Measurements from ENCODE around the gene DOCK3.

Gene DOCK3

DNA sequence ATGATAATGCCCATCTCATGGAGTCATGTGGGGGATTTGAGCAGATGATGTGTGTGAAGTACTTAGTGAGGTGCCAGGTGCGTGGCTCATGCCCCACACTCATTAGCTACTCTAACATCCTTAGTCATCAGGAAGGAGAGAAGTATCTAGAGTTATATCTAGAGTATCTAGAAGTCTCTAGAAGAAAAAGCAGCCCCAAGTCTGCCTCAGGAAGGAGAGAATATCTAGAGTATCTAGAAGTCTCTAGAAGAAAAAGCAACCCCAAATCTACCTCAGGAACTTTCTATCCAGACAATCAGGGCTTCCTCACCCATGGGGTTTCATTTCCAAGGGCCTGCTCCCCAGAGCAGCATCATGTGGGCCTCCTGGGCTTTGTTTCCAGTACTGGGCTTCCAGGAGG, 24.7 kb upstream of the DOCK3 start:
- TF ChIP-seq, protein P1, sequence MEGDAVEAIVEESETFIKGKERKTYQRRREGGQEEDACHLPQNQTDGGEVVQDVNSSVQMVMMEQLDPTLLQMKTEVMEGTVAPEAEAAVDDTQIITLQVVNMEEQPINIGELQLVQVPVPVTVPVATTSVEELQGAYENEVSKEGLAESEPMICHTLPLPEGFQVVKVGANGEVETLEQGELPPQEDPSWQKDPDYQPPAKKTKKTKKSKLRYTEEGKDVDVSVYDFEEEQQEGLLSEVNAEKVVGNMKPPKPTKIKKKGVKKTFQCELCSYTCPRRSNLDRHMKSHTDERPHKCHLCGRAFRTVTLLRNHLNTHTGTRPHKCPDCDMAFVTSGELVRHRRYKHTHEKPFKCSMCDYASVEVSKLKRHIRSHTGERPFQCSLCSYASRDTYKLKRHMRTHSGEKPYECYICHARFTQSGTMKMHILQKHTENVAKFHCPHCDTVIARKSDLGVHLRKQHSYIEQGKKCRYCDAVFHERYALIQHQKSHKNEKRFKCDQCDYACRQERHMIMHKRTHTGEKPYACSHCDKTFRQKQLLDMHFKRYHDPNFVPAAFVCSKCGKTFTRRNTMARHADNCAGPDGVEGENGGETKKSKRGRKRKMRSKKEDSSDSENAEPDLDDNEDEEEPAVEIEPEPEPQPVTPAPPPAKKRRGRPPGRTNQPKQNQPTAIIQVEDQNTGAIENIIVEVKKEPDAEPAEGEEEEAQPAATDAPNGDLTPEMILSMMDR (conservative IDR thresholded peaks at IDR 0.05; ENCODE audit: low read depth, low read length) = no peak
- H3K4me3 ChIP-seq (ENCODE audit: low read length) = no peak overlapping the region
- DNase-seq (ENCODE audit: low read depth) = no peak

- DNase-seq (ENCODE audit: low read depth) = no peak
- H3K4me3 ChIP-seq (ENCODE audit: low read length) = no peak overlapping the region
- TF ChIP-seq, protein P1 (conservative IDR thresholded peaks at IDR 0.05; ENCODE audit: low read depth, low read length) = no peak
These were observed 23.3 kb upstream of the DOCK3 start for GRCh38 chr3:50651445-50651844.

GRCh38 chr3:50651920-50652529, 22.7 kb upstream of the DOCK3 start:
- TF ChIP-seq, protein P1 (conservative IDR thresholded peaks at IDR 0.05; ENCODE audit: low read depth, low read length) = no peak
- H3K4me3 ChIP-seq (ENCODE audit: low read length) = no peak overlapping the region
- no peak for DNase-seq (ENCODE audit: low read depth)

- DNase-seq (ENCODE audit: low read depth) = no peak
- H3K4me3 ChIP-seq (ENCODE audit: low read length) = no peak overlapping the region
- TF ChIP-seq, protein P1 (conservative IDR thresholded peaks at IDR 0.05; ENCODE audit: low read depth, low read length) = peak; percentile 60
These were observed 22.0 kb upstream of the DOCK3 start for GRCh38 chr3:50652709-50653108.

GRCh38 chr3:50653937-50654595, 20.7 kb upstream of the DOCK3 start:
- H3K4me3 ChIP-seq (ENCODE audit: low read length) = no peak overlapping the region
- DNase-seq (ENCODE audit: low read depth) = no peak
- TF ChIP-seq, protein P1 (conservative IDR thresholded peaks at IDR 0.05; ENCODE audit: low read depth, low read length) = no peak

DNA sequence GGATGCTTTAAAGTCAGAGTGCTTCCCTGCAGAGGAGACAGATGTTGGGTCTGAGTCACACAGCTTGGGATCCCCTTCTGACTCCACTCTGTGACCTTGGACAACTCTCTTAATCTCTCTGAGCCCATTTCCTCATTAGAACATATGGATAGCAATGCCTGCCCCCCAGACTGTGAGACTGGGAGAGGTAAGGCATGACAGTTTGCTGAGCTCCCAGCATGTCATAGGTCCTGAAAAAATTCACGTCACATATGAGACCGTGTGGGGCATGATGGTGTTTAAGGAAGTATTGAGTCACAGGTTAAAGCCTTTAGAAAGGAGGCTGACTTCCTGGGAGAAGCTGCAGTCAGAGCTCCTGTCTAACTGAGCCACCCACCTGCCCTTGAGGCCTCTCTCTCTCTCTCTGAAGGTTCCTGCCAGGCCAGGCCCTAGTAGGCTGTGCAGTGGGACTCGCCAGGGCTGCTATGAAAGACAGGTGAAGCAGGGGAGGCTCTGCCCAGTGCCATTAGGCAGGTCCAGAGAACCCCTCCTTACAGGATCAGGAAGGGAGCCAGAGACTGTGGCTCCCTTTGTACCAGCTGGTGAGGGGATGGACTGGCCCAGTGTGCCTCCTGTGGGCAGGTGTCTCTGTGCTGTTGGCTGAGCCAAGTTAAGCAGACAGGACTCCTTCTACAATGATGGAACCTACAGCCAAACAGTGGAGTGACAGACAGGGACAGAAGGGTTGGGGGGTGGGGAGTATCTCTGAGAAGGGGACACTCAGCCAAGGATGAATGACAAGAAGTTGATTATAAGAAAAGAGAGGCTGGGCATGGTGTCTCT, 19.5 kb upstream of the DOCK3 start:
- TF ChIP-seq, protein P1 (conservative IDR thresholded peaks at IDR 0.05; ENCODE audit: low read depth, low read length) = no peak
- no peak for DNase-seq (ENCODE audit: low read depth)
- no peak overlapping the region for H3K4me3 ChIP-seq (ENCODE audit: low read length)
